GM06990 (cell line): ENCODE results near the gene IRF2BPL.

Experiments used
- DNase-seq: peaks from one replicate; pipeline ENCODE4 v3.0.0-alpha.2; 2011; ENCODE audit not compliant: insufficient read length; ENCODE audit errors: extremely low read depth
- H3K27me3 ChIP-seq: replicated peaks from 2 replicates; pipeline ENCODE4 v1.6.0; 2011; ENCODE audit warnings: low read length; ENCODE audit not compliant: control insufficient read depth, insufficient read depth
- H3K36me3 ChIP-seq: 2 replicates; pipeline ENCODE4 v1.5.1; 2011; ENCODE audit warnings: low read length; ENCODE audit not compliant: control insufficient read depth, insufficient read depth
- H3K4me3 ChIP-seq: replicated peaks from 2 replicates; pipeline ENCODE4 v1.5.1; 2011; ENCODE audit warnings: low read depth, mild to moderate bottlenecking, control low read depth, low read length
- CTCF ChIP-seq: IDR thresholded peaks from 2 replicates; pipeline ENCODE4 v1.5.1; 2011; ENCODE audit warnings: low read length, control low read depth, mild to moderate bottlenecking, inconsistent platforms; ENCODE audit not compliant: insufficient read depth, poor library complexity, severe bottlenecking

The IRF2BPL gene

GRCh38 chr14:76985540-76986230, 42.8 kb downstream of the IRF2BPL start:
- TF ChIP-seq CTCF: no peak
- Histone ChIP-seq H3K27me3 (no peaks in the 10 kb centered on the region), H3K4me3 (no peak overlapping the region), H3K36me3 (no peaks in the 10 kb centered on the region)
- no peak for DNase-seq

GRCh38 chr14:76984787-76985375, 43.6 kb downstream of the IRF2BPL start:
- TF ChIP-seq CTCF: no peak
- no peaks in the 10 kb centered on the region for H3K36me3 ChIP-seq
- H3K4me3 ChIP-seq: no peak overlapping the region
- DNase-seq: no peak
- H3K27me3 ChIP-seq: no peaks in the 10 kb centered on the region

- no peak for TF ChIP-seq CTCF
- Histone ChIP-seq H3K4me3 (no peak overlapping the region), H3K36me3 (no peaks in the 10 kb centered on the region), H3K27me3 (no peaks in the 10 kb centered on the region)
- no peak for DNase-seq
These were observed 44.2 kb downstream of the IRF2BPL start for GRCh38 chr14:76984297-76984696.

DNA sequence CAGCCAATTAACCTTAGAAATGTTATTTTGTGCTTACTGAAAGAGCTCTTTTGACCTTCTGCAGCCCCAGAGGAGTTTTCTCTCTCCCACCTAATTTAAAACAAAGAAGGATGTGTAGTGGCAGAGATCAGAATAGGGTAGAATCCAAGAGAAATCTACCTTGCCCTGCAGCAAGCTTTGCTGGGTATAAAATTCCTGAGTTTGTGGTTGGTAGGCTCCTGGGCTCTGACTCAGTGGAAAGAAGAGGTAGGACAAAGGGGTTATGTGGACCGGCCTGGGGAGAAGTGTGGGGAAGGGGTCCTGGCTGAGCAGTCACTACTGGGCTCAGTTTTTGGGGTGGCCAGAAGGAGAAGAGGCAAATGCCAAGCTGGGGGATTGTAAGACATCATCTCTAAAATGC, 46.8 kb downstream of the IRF2BPL start:
- Histone ChIP-seq H3K36me3 (no peaks in the 10 kb centered on the region), H3K4me3 (no peak overlapping the region), H3K27me3 (no peaks in the 10 kb centered on the region)
- DNase-seq: no peak
- no peak for TF ChIP-seq CTCF

DNA sequence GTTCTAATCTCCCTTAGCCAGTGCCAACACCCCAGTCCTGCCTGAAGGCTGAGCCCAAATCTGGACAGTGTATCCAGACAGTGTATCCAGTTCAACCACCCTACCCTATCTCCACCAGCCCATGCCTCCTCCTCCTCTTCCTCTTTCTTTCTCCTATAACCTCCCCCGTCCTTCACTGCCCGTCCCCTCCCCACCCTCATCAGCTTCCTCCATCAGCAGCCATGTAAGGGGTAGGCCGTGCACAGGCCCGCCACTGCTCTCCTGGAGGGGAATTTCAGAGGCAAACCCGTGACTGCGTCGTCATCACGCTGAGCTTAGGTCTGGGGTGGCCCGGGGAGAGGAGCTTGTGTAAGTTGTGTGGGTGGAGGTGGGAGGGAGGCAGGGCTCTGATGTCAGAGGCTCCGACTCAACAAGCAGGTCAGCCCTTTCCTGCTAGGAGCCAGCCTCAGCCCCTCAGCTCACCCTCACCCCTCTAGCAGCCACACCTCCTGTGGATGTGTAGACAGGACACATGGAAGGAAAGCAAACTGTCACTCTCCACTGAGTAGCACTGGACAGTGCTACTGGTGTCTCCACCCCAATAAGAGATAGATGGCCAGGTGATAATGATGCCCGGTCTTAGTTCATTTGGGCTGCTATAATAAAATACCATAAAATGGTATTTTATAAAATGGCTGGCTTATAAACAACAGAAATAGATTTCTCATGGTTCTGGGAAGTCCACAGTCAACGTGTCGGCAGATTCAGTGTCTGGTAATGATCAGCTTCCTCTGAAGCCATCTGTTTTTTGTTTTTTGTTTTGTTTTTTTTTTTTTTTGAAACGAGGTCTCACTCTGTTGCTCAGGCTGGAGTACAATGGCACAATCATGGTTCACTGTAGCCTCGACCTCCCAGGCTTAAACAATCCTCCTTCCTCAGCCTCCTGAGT, 50.5 kb downstream of the IRF2BPL start:
- H3K4me3 ChIP-seq: peak overlapping the region; percentile 15
- H3K36me3 ChIP-seq: no peaks in the 10 kb centered on the region
- no peak for TF ChIP-seq CTCF
- no peaks in the 10 kb centered on the region for H3K27me3 ChIP-seq
- peak; percentile 87 for DNase-seq
